ENCODE measurements around the gene KRTAP4-12.
"Not testable (repeated sequence)": the region's sequence is repeated elsewhere in the genome, so short reads cannot be mapped to it uniquely, and the experiment has no call there.

The KRTAP4-12 gene

DNA sequence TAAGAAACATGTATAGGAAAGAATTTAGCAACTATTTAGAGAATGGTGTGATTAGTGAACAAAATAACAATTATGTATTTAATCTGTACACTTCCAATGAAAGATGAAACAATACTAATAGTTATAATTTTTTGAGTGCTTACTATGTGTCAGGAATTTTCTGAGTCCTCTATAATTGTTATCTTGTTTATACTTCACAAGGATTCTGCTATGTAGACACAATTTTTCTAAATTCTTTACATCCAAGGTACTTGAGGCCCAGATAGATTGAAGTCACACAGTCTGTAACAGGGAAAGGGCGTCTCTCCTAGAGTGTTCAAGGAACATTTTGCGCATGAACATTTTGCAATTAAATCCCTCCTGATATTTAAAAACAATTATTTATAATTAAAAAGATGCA, 1.1 kb upstream of the KRTAP4-12 start:
- no peak for DNase-seq (ENCODE audit: low spot score)

DNA sequence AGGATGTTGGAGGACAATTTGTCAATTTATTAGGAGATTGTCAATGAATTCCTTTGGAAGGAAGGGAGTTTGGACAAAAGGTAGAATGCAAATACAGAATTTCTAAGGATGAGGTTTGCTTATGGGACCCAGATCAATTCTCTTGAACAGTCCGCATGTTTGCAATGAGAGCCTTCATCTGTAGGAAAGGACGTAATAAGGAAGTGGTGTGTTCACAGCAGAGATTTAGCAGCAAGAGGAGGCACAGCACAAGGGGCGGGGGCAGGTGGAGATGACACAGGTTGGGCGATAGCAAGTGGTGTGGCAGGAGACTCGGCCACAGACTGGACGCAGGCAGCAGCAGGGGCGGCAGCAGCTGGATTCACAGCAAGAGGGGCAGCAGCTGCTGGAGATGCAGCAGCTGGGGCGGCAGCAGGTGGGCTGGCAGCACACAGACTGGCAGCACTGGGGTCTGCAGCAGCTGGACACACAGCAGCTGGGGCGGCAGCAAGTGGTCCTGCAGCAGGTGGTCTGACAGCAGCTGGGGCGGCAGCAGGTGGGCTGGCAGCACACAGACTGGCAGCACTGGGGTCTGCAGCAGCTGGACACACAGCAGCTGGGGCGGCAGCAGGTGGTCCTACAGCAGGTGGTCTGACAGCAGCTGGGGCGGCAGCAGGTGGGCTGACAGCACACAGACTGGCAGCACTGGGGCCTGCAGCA, 541 bp downstream of the KRTAP4-12 start:
- not testable (repeated sequence) for DNase-seq (ENCODE audit: low spot score)

DNA sequence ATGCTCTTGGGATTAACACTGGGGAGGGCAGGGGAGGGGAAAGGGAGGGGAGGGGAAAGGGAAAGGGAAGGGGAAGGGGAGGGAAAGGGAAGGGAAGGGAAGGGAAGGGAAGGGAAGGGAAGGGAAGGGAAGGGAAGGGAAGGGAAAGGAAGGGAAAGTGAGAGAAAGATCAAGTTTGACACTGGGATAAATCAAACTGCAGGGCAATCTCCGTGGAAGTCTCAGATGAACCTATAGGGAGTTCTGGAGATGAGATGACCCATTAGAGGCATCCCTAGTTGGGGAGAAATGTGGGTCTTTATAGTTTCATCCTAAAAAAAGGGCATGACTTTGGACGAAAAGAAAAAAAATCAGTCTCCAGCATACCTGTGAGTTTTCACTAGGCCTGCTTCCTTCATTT, 2.2 kb downstream of the KRTAP4-12 start:
- DNase-seq (ENCODE audit: low spot score): no peak

DNA sequence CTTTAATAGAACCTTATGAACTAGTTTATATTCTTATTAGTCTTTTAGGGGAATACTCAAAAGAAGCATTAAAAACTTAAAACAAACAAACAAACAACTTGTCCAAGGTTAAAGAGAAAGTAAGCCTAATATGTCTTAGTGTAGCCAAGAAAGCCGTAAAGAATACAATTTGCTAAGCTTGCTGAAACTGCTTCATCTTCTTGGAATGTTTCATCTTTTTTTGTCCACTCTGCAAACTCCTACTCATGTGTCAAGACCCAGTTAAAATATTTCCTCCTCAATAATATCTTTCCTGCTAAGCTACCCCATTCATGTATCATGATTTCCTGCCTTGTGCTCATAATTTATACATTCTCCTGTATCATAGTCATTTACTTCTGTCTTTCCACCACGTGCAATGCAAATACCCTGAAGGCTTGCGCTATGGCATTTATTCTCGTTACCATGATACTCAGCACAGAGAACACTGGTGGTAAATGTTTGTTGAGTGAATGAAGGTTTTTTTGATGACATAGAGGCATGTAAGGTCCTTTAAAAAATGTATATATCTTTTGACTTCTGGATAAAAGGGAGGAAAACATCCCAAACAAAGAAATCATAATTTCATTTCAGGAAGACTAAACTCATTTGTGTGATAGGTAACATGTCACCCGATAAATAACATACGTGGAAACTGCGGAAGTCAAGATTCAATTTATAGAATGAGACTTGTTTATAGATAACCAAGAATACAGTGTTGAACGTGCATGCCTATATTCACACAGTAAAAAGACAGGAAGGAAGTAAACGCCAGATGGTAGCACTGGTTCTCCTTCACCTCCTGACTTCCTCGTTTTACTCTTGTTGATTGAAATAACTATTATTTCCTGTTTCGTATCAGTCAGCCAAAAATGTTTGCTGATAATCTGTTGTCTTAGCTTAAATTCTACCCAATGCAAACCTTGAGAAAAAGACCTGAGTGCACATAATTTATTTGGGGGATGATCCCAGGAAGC, 4.0 kb downstream of the KRTAP4-12 start:
- DNase-seq (ENCODE audit: low spot score): not testable (repeated sequence)

DNA sequence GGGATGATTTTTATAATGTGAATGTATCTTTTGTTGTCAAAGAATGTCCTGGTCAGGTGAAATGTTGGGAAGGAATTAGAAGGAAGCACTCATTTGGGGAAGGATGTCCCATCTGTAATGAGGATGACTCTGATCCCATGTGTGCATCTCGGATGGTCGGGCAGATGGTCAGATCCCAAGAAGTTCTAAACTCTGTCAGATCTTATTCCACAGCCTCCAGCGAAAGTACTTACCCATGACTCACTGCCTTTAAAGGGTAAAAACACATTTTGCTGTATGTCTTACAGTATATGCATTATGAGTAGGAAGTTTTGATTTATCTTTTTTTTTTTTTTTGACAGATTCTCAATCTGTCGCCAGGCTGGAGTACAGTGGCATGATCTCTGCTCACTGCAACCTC, 5.3 kb downstream of the KRTAP4-12 start:
- DNase-seq (ENCODE audit: low spot score): no peak

DNA sequence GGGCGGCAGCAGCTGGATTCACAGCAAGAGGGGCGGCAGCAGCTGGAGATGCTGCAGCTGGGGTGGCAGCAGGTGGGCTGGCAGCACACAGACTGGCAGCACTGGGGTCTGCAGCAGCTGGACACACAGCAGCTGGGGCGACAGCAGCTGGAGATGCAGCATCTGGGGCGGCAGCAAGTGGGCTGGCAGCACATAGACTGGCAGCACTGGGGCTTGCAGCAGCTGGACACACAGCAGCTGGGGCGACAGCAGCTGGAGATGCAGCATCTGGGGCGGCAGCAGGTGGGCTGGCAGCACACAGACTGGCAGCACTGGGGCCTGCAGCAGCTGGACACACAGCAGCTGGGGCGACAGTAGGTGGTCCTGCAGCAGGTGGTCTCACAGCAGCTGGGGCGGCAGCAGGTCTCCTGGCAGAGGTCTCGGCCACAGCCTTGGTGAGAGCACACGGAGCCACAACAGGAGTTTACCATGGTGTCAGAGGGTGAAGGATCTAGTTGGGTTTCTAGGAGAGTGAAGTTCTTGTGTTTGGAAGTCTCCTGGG, 6.1 kb downstream of the KRTAP4-12 start, which contains the start of gene KRTAP4-11:
TSS of gene KRTAP4-11 (minus strand) at position 528 of the 541 bp plus-strand sequence. CDS start at position 470, 58 bp downstream.
- not testable (repeated sequence) for DNase-seq (ENCODE audit: low spot score)

DNA sequence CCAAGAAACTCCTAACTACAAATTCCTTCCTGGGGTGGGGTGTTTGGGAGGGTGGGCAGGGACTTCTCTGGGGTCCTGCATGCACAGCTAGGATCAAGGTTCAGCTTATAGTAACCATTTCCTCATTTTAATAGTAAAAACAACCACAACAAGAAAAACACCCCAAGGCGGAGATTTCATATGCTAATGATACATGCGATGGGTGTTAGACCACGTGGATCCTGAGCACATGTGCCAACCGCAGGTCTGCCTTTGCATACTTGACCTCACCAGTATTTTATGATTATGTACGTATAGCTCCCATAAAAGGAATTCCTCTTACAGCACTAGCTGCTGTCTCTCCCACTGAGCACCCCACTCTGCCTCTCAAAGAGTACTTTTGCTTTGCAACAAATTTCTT, 7.7 kb downstream of the KRTAP4-12 start:
- DNase-seq (ENCODE audit: low spot score): no peak

DNA sequence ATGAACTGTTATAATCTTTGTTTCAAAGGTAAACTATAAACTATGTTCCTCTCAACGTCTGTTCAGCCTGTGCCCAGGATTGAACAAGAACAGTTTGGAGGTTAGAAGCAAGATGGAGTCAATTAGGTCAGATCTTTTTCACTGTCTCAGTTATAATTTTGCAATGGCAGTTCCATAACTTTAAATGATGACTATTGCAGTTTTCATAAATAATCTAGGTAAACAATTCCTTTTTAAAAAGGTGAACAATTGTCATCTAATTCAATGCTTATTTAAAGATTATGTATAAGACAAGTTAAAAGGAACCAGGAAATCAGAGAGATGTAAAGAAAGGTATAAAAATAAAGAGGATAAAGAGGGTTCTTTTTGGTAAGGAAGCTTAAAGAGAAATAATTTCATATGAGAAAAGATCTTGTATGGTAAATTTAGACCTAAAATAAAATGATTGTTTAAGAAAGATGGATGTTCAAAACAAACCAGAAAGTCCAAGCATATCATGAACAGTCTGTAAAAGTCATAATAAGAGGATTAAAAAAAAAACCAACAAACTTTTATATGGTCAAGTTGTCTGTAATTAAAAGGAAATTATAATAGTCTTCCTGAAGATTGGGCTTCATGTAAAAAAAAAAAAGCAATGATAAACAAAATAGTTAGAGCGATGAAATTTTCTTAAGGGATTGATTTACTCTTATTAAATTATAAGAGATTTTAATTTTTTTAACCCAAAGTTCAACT, 12.7 kb downstream of the KRTAP4-12 start:
- DNase-seq (ENCODE audit: low spot score): no peak

DNA sequence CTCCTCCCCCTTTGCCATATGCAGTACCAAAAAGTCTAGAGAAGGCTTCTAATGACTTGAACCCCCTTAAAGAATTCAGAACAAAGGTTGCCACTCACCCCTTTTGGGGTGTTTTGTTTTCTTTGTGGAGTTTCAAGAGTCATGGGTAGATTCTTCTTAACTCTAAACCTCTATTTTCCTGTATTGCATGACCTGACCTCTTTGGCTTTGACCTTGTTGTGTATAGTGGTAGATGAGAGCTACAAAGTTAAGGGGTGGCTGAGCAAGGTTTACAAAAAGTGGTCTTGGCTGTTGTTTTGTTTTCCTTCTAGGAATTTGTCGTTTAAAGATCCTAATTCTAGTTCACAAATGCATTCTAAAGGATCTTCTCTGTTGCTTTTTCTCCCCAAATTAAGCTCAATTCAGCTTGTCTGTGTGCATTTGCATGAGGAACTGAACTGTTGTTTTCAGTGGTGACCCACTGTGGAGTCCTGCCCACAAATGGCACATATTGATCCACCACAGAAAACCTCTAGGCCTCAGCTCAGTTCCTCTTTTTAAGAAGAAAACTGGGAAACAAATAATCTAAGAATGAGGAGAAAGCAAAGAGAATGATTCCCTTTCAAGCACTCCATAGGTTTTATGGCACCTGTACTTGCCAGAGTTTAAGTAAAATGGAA, 15.1 kb downstream of the KRTAP4-12 start:
- not testable (repeated sequence) for DNase-seq (ENCODE audit: low spot score)

DNA sequence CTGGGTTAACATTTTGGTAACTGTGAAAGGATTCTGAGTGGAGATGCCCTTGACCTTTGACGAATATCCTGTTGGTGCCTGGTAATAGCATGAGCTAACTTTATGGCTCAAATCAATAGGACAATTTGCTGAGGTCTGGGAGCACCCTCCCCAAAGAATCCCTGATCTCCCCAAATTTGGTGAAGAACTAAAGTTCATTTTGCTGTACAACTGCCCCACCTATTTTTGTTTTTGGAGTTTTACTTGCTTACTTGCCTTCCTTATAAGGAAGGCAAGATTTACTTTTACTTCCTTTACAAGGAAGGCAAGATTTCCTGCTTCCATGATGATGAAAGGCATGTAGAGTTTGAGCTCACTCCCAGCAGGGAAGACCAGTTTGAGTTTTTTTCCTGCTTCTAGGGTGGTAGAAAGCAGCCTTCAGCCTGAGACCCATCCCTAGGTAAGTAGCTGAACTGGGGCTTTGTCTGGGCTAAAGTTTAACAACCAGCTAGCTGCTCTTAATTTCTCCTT, 16.0 kb downstream of the KRTAP4-12 start:
- no peak for DNase-seq (ENCODE audit: low spot score)

DNA sequence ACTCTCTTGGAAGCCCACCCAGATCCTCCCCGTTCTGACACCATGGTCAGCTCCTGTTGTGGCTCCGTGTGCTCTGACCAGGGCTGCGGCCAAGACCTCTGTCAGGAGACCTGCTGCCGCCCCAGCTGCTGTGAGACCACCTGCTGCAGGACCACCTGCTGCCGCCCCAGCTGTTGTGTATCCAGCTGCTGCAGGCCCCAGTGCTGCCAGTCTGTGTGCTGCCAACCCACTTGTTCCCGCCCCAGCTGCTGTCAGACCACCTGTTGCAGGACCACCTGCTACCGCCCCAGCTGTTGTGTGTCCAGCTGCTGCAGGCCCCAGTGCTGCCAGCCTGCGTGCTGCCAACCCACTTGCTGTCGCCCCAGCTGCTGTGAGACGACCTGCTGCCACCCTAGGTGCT, 18.6 kb downstream of the KRTAP4-12 start, which contains the start of gene KRTAP4-9:
TSS of gene KRTAP4-9 (plus strand) at position 43 of the 400 bp plus-strand sequence. CDS start at position 43, 0 bp downstream.
- not testable (repeated sequence) for DNase-seq (ENCODE audit: low spot score)

DNA sequence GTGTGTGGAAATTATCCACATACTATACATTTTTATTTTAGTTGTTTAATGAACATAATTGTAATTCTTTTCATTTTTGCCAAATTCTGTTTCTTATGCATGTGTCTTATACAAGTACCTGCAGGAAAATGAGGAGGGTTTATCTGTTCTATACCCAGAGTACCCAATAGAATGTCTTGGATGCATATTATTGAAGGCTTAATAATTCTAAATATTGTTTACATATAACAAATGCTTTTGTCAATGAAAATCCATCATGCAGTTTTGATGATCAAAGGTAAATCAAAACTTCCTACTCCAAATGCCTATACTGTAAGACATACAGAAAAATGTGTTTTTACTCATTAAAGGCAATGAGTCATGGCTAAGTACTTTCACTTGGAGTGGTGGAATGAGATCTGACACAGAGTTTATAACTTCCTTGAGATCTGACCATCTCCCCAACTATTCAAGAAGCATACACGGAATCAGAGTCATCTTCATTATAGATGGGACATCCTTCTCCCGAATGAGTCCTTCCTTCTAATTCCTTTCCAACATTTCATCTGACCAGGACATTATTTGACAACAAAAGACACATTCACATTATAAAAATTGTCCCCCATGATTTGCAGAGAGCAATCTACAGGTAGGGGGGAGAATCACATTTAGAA, 19.5 kb downstream of the KRTAP4-12 start:
- DNase-seq (ENCODE audit: low spot score): not testable (repeated sequence)

DNA sequence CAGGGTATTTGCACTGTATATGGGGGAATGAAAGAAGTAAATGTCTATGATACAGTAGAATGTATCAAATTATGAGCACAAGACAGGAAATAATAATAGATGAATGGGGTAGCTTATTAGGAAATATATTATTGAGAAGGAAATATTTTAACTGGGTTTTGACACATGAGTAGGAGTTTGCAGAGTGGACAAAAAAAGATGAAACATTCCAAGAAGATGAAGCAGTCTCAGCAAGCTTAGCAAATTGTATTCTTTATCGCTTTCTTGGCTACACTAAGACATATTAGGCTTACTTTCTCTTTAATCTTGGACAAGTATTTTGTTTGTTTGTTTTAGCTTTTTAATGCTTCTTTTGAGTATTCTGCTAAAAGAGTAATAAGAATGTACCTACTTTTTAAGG, 20.1 kb downstream of the KRTAP4-12 start:
- no peak for DNase-seq (ENCODE audit: low spot score)

DNA sequence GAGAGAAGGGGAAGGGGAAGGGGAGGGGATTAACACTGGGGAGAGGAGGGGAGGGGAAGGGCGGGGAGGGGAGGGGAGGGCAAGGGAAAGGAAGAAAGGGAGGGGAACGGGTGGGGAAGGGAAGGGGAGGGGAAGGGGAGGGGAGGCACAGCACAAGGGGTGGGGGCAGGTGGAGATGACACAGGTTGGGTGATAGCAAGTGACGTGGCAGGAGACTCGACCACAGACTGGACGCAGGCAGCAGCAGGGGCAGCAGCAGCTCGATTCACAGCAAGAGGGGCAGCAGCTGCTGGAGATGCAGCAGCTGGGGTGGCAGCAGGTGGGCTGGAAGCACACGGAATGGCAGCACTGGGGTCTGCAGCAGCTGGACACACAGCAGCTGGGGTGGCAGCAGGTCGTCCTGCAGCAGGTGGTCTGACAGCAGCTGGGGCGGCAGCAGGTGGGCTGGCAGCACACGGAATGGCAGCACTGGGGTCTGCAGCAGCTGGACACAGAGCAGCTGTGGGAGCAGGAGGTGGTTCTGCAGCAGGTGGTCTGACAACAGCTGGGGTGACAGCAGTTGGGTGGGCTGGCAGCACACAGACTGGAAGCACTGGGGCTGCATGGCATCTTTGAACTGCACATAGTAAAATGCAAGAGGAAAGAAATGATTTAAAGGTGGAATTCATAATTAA, 22.3 kb downstream of the KRTAP4-12 start, which contains the start of gene KRTAP4-16:
TSS of gene KRTAP4-16 (minus strand) at position 624 of the 674 bp plus-strand sequence. CDS start at position 624, 0 bp downstream.
- no peak for DNase-seq (ENCODE audit: low spot score)

DNA sequence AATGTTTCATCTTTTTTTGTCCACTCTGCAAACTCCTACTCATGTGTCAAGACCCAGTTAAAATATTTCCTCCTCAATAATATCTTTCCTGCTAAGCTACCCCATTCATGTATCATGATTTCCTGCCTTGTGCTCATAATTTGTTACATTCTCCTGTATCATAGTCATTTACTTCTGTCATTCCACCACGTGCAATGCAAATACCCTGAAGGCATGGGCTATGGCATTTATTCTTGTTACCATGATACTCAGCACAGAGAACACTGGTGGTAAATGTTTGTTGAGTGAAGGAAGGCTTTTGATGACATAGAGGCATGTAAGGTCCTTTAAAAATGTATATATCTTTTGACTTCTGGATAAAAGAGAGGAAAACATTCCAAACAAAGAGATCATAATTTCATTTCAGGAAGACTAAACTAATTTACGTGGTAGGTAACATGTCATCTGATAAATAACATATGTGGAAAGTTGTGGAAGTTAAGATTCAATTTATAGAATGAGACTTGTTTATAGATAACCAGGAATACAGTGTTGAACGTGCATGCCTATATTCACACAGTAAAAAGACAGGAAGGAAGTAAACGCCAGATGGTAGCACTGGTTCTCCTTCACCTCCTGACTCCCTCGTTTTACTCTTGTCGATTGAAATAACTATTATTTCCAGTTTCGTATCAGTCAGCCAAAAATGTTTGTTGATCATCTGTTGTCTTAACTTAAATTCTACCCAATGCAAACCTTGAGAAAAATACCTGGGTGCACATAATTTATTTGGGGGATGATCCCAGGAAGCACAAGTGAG, 24.1 kb downstream of the KRTAP4-12 start:
- not testable (repeated sequence) for DNase-seq (ENCODE audit: low spot score)

DNA sequence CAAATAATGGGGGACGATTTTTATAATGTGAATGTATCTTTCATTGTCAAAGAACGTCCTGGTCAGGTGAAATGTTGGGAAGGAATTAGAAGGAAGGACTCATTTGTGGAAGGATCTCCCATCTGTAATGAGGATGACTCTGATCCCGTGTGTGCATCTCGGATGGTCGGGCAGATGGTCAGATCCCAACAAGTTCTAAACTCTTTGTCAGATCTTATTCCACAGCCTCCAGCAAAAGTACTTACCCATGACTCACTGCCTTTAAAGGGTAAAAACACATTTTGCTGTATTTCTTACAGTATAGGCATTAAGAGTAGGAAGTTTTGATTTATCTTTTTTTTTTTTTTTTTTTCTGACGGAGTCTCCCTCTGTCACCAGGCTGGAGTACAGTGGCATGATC, 25.5 kb downstream of the KRTAP4-12 start:
- DNase-seq (ENCODE audit: low spot score): no peak

DNA sequence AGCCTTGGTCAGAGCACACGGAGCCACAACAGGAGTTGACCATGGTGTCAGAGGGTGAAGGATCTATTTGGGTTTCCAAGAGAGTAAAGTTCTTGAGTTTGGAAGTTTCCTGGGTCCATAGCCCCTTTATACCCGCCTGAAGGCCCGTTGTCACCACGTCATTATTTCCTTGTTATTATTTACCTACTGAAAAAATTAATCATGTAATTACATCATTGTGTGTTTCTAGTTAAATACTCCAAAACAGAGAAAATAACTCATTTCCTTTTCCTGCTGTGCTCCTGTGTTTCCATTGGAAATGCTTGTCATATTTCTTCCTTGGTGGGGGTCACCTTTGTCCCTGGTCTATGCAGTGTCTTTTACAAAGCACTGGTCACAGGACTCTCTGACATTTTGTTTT, 25.9 kb downstream of the KRTAP4-12 start, which contains the start of gene KRTAP4-8:
TSS of gene KRTAP4-8 (minus strand) at position 101 of the 400 bp plus-strand sequence. CDS start at position 43, 58 bp downstream.
- no peak for DNase-seq (ENCODE audit: low spot score)

DNA sequence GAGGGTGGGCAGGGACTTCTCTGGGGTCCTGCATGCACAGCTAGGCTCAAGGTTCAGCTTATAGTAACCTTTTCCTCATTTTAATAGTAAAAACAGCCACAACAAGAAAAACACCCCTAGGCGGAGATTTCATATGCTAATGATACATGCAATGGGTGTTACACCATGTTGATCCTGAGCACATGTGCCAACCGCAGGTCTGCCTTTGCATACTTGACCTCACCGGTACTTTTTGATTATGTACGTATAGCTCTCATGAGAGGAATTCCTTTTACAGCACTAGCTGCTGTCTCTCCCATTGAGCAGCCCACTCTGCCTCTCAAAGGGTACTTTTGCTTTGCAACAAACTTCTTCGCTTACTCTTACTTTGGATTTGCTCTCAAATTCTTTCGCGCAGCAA, 27.9 kb downstream of the KRTAP4-12 start:
- no peak for DNase-seq (ENCODE audit: low spot score)

All from D341Med (cell line).